ENCODE results near the gene RUNX1.
"Not testable (repeated sequence)": the region's sequence is repeated elsewhere in the genome, so short reads cannot be mapped to it uniquely, and the experiment has no call there.

Gene RUNX1

DNA sequence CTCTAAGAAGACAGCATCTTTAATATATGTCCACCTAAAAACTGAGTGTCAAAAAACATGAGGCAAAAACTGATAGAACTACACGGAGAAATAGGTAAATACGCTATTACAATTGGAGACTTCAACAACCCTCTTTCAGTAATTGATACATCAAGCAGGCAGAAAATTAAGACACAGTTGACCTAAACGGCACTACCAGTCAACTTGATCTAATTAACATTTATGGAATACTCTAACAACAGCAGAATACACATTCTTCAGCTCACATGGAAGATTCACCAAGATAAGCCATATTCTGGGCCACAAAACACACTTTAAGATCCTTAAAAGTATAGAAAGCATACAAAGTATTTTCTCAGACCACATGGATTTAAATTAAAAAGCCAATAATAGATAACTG lies 242.7 kb downstream of the RUNX1 start:
- no peak for DNase-seq (ENCODE audit: low spot score)

DNA sequence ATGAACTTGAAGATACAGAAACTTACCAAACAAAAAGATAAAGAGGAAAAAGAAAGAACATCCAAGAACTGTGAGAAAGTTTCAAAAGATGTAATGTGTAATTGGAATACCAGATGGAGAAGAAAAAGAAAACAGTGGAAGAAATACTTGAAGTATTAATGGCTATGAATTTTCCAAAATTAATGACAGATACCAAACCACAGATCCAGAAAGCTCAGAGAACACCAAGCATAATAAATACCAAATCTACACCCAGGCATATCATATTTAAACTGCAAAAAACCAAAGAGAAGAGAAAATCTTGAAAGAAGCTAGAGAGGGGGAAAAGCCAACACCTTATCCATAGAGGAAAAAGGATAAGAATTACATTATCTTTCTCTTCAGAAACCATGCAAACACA lies 243.9 kb downstream of the RUNX1 start:
- no peak for DNase-seq (ENCODE audit: low spot score)

DNA sequence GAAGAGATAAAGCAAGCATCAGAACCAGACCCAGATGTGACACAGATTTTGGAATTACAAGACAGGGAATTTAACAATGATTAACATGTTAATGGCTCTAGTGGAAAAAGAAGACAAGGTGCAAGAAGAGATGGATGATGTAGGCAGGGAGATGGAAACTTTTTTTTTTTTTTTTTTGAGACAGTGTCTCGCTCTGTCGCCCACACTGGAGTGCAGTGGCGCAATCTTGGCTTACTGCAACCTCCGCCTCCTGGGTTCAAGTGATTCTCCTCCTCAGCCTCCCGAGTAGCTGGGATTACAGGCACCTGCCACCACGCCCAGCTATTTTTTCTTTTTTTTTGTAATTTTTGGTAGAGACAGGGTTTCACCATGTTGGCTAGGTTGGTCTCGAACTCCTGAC lies 244.5 kb downstream of the RUNX1 start:
- DNase-seq (ENCODE audit: low spot score), result not testable (repeated sequence)

DNA sequence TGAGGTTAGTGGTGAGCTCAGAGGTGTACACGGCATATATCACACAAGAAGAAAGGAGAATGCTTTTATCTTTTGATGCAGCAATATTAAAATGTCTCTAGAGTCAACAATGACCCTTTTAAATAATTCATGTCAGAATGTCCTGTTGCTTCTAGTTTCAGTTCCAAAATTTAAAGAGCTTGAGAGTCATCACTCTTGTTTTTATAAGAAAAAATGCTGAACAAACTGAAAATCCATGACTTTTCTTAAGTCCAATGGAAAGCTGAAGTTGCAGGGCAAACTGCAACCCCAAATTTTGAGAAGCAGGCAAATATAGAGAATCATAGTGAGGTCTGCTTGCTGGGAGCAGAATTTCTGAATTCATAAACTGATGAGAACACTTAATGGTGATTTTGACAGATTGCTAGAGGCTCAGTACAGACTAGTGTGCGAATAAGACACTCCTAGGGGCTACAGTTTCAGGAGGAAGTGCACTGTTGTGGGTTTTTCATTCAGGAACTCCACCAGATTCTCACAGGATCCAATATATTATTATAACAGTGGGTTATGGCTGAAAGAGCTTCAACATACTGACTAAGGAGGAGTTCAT lies 245.2 kb downstream of the RUNX1 start:
- DNase-seq (ENCODE audit: low spot score), result no peak

DNA sequence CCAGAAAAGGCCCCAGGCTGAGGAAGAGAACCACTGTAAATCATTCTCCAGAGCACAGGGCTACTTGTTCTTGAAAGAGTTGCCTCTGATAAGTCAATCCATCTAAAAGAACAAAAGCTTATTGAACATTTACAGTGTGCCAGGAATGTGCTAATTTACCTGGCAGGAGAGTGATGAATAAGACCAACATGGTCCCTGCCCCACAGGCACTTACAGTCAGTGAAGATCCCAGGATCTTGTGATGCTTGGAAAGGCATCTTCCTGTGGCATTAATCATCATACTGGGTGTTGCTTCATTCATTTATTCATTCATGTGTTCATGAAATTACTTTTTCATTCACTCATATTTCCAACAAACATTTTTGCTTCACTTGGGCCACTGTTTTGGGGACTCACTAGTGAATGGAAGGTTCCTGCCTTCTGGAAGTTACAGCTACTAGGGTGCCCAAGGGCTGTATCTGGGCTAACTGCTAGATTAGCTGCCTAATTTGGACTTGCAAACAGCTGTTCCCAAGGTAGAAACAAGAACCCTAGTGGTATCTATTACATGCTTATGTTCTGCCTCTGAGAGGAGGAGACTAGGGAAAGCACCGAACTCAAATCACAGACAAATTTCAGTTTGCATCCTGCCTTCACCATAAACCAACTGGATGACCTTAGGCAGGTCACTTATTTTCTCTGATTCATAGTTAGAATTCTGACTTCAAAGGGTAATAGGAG lies 246.8 kb downstream of the RUNX1 start:
- DNase-seq (ENCODE audit: low spot score), result no peak

DNA sequence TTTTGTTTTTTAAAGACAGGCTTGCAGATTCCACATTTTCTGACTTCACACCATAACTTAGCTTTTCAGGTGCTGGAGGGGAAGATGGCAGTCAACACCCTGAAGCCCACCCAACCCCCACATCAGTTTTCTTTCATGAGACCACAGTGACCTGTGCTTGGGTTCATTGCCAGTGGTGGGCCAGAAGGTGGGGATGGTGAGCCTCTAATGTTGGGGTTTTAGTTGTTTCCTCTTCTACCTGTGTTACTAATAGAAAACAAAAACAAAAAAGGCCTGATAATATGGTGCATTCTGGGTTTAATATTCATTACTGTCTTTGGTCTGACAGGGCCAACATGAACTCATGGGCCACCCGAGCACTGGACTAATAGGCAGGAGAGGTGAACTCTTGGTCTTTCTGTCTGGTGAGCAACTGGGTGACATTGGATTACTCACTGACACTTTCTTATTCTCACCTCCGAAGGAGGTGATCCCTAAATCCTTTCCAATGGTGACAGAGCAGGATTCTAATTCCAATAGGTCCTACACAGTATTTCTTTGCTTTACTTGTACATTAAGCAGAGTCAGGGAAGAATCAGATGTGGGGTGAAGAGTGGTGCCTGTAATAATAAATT lies 247.5 kb downstream of the RUNX1 start:
- DNase-seq (ENCODE audit: low spot score), result peak; percentile 13

DNA sequence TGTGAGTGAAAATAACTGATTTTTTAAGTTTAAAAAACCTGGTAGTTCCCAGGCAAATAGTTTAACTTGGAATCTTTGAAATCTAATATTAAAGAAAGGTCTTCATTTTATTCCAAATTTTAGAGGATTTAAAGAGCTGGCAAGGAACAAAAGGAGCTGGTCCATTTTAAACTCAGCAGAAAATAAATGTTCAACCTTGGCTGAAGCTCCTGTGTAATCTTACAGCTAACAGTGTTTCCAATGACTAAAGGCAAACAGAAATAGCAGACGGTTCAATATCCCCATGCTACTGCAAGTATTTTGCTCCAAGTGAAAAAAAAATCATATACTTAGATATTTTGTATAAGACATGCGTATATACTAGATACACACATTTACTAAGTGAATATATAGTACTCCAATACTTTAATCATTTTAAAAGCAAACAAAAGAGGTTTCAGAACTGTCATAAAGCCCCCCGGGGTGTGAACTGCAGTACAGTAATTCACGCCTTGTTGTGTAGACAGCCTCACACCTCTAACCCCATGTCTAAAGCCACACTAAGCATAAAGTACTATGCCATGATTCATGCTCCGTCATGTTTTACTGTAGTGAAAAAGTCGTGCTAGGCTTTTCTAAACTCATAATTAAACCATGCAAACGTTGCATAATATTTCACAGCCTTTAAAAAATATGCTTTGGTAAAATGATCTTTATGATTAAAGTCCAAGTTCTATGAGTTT lies 248.1 kb downstream of the RUNX1 start:
- no peak for DNase-seq (ENCODE audit: low spot score)

DNA sequence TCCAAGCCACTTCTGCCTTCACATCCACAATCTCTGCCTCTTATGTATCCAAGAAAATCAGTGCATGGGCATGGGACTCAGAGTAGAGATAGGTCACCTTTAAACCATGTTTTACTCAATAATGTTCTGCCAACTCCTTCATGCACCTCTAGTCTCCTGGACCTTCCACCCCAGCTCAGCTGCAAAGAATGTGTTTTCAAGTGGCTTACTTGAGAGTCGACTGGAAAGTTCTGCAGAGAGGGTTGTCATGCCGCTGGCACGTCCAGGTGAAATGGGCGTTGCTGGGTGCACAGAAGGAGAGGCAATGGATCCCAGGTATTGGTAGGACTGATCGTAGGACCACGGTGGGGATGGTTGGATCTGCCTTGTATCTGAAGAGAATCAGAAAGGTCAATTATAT lies 250.0 kb downstream of the RUNX1 start:
- no peak for DNase-seq (ENCODE audit: low spot score)

DNA sequence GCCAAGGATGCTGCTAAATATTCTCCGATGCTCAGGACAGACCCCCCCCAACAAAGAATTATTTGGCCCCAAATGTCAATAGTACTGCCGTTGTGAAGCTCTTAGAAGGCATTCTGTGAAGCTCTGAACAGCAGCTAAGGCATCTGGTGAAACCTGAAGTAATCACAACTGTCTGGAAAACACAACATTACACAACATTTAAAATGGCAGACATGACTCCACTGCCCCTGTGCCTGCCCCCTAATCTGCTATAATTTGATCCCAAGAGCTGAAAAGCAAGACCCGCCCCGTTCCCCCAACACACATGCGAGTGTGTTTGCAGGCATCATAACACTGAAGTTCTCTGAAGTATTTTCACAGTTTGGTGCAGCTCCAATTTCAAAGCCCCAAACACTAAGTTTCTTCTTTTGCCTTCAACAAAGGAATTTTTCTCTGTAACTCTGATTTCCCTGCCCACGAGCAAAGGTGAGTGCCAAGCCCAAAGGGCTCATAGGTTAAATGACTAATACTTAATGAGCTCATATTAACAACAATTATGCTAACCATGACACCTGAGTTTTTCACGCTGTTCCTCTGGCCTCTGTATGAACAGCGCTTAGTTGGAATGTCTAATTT lies 251.1 kb downstream of the RUNX1 start:
- DNase-seq (ENCODE audit: low spot score), result no peak

DNA sequence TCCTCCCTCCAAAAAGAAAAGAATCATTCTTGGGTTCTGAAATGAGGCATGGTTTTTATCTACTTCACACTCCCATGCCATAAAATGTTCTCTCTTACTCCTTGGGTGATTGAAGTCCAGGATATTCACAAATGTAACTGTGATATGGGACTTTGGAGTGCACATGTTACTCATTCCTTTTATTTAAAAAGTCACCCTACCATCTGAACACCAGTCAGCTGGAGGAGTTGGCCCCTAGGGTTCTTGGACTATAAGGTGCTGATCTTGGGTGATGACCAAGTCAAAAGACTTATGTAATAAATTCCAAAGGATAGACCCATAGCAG lies 251.9 kb downstream of the RUNX1 start:
- DNase-seq (ENCODE audit: low spot score), result no peak

DNA sequence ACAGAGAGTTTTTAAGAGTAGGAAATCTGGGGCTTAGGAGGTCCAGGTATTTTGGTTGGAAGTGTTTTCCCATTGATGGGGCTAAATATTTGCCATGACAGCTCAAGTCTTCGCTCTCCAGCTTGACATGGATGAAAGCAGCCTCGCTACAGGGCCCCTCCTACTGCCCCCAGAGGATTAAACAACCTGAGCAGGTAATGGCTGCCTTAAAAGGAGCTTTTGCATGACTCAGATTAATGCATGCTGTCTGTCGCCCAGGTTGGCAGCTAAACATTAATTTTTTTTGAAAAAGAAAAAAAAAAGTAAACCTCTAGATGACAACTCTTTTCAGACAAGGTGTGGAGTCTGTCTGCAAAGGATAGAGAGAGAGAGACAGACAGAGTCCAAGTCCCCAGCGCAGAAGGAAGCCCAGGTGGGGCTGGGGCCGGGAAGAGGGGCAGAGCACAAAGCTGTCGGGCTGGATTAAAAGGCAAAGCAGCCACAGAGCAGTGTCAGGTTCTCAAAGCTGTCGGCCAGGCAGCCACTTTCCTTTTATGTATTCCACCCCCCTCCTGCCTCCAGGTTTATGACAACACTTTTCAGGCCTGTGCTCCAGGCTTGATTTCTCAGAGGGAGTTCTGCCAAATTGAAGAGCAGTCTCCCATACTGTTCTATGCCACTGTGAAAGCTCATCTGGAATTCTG lies 252.4 kb downstream of the RUNX1 start:
- DNase-seq (ENCODE audit: low spot score), result no peak

DNA sequence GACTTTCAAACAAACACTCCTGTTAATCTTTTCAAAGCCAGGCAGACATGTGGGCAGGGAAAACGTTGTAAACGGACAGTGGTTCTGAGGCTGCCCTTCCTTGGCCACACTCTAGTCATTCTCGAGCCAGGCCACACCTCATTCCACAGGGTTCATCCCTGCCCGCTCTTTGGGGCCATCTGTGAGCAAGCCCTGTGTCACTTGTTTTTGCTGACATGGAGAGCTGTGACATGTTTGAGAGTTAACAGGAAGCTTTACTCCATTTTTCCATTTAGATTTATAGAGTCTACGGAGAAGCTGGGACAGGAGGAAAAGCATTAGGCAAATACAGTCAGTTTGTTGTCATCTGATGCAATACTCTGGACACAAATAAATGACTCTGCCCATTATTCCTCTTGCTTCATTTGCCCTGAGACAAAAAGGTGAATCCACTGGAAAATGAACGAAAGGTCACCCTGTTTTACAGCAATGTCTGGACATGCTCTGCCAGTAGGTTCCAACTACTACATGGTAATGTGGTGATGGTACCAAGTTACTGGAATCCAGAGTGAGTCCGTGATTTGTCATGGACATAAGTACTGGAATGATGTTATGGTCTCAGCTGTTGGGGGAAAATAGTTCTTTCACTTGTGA lies 253.4 kb downstream of the RUNX1 start:
- no peak for DNase-seq (ENCODE audit: low spot score)

DNA sequence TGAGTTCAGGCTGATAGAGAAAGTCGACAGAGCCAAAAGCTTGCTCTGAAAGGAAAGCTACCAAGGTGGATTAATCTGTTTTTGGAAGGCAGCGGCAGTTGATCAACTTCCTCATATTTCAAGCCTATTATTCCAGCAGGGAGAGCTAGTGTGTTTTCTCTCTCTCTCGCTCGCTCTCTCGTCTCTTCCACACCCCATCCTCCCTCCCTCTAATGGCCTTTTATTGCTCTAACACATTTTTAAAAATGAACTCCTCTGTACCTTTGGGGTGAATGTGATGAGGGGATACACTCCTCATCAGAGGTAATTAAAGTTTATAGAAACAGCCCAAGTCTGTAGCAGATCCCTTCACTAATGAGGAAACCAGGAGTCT lies 253.9 kb downstream of the RUNX1 start:
- no peak for DNase-seq (ENCODE audit: low spot score)

DNA sequence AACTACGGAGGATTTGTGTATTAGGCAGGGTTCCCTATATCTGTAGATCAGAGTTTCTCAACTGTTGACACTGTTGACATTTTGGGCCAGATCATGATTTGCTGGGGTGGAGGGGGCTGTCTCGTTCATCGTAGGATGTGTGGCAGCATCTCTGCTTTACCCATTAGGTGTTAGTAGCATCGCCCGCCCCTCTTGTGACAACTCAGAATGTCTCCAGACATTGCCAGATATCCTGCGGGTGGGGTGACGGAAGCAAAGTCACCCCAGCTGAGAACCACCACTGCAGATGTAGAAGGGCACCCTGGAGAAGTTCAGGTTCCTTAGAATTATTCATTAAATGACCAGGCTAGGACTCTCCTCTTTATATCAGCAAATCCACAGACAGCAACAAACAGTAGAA lies 254.4 kb downstream of the RUNX1 start:
- DNase-seq (ENCODE audit: low spot score), result no peak

DNA sequence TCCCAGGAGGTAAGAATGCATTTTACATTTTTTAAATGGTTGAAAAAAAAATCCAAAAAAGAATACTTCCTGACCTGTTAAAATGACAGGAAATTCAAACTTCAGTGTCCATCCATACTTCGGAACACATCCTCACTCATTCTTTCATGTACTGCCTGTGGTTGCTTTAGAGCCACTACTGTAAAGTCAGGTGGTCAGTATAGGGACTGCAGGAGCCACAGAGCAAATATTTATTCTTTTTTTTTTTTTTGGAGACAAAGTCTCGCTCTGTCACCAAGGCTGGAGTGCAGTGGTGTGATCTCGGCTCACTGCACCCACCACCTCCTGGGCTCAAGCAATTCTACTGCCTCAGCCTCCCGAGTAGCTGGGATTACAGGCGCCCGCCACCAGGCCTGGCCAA lies 255.6 kb downstream of the RUNX1 start:
- no peak for DNase-seq (ENCODE audit: low spot score)

DNA sequence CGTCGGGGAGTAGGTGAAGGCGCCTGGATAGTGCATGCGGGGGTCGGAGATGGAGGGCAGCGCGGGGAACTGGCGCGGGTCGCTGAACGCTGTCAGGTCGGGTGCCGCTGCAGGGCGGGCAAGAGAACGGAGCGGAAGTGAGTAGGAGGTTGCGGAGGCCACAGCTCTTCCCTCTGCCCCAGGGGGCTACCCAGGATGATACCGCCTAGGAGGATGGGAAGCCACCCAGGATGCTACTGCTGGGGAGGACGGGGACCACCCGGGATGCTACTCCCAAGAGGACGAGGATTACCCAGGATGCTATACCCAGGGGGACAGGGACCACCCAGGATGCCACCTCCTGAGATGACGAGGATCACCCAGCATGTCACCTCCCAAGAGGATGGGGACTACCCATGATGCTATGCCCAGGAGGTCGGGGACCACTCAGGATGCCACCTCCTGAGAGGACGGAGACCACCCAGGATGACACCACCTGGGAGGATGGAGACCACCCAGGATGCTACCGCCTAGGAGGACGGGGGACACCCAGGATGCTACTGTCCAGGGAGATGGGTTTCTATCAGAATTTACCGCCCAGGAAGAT lies 256.5 kb downstream of the RUNX1 start:
- no peak for DNase-seq (ENCODE audit: low spot score)

DNA sequence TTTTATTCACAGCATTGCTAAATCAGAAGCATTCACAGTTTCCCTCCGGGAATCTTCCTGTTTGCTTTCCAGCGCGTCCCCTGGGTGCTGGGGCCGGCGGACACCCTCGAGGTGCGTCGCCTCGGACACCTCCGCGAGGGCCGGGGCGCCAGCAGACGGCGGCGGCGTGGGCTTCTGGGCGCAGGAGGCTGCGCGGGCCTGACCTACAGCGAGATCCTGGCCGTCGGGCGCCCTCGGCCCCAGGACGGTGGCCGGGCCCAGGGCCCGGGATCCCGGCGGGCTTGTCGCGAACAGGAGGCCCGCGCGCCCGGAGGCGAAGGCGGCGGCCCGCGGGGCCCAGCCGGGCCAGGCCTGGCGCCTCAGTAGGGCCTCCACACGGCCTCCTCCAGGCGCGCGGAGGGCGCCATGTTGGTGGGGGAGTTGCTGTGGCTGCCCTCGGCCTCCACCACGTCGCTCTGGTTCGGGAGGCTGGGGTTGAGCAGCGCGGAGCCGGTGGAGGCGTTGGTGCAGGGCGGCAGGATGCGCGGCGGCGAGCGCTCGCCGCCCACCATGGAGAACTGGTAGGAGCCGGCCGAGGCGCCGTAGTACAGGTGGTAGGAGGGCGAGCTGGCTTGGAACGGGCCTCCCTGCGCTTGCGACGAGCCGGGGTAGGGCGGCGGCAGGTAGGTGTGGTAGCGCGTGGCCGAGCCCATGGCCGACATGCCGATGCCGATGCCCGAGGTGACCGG lies 257.2 kb downstream of the RUNX1 start:
- no peak for DNase-seq (ENCODE audit: low spot score)

DNA sequence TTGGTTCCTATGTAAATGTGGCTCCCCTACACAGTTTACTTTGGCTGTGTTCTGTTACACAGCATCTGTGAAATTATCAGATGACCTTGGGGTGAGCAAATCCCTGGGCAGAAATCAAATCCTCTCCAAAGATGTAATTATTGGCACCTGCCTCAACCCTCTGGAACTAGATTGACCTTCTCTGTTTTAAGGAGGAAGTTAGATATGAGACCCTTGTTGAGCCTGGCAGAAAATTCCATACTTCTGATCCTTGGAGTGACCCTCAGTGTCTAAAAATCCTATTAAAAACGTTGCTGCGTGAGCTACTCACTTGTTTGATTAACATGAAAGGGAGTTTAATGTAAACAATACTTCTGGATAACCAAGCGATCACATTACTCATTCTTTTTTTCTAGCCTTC lies 258.3 kb downstream of the RUNX1 start:
- no peak for DNase-seq (ENCODE audit: low spot score)

DNA sequence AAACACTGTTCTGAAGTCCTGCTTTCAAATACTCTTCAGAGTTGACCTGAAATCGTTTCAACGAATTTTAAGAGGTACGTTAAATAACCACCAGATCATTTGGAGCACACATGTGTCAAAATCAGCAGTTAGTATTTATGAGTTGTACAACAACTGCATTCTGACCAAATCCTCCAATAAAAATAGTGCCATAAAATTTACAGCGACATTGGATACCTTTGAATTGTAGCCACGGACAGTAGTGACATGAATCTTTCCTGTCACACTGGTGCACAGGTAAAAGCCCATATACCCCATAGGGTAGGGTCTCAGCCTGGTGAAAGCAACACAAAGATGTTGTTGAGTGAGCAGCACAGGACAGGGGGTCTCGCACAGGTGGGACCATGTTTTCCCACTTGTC lies 258.8 kb downstream of the RUNX1 start:
- DNase-seq (ENCODE audit: low spot score), result no peak

DNA sequence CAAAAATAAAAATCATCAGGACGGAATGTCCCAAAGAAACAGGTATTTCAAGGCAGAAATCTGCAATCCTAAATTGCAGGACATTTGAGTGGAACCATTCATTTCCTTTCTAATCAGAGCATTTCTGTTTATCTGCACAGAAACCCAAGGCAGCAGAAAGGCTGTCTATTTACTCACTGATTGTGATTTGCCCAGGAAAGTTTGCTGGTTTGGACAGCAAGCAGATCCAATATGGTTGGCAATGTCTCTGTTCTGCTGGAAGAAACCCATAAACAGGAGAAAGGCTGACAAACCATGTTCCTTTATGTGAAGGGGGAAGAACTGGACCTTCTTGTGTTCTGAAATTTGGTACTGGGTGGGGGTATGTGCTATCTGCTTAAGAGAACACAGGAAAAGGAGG lies 260.2 kb downstream of the RUNX1 start:
- no peak for DNase-seq (ENCODE audit: low spot score)

DNA sequence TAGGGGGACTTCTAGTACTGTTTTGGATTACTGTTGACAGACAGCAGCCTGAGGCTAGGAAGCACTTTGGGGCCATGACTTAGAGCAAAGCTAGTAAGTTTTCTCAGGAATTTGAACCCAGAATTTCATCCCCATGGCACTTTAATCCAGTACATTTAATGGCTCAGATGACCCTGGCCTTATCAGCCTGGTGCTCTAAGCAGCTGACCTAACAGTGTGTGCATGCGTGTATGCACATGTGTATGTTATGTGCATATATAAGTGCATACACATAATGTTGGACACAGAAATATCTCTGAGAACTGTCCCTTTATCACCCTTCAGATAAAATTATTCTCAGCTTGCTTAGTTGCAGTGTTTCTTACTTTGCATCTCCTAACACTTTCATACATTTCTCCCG lies 265.3 kb downstream of the RUNX1 start:
- no peak for DNase-seq (ENCODE audit: low spot score)

Data from activated CD4-positive, alpha-beta T cell treated with anti-CD3 and anti-CD28 coated beads, Interleukin-2, Interleukin-4, amounts not matched to agents 100 ng/mL and 50 ng/mL, durations not matched to agents 16 hours and 8 hours (primary cell).